COLO668 (cell line): ENCODE measurements around the gene SNX21.
A peak's percentile ranks its signal among the peaks of the same experiment; 100 is the strongest.
"Not testable (repeated sequence)": the region's sequence is repeated elsewhere in the genome, so short reads cannot be mapped to it uniquely, and the experiment has no call there.

Experiments used
- DNase-seq: peaks from one replicate; lab custom pipeline; 2025; ENCODE audit not compliant: unreplicated experiment; lab: John Stamatoyannopoulos, UW

The SNX21 gene

GRCh38 chr20:45822857-45823256 is 10.7 kb upstream of the SNX21 start:
- peak; percentile 88 for DNase-seq

GRCh38 chr20:45823949-45824835 is 9.4 kb upstream of the SNX21 start:
- DNase-seq = peak; percentile 86

GRCh38 chr20:45826381-45827019 is 7.1 kb upstream of the SNX21 start:
- no peak for DNase-seq

- DNase-seq = no peak
Measured at GRCh38 chr20:45827030-45827652, 6.5 kb upstream of the SNX21 start, which contains the start of gene TNNC2. Gene TNNC2 (minus strand): TSS chr20:45827312. CDS start chr20:45827248, 64 bp downstream.

- DNase-seq = no peak
Measured at GRCh38 chr20:45827712-45828111, 5.9 kb upstream of the SNX21 start.

GRCh38 chr20:45828589-45828988 is 5.0 kb upstream of the SNX21 start:
- no peak for DNase-seq

- DNase-seq = not testable (repeated sequence)
Measured at GRCh38 chr20:45829673-45830106, 3.9 kb upstream of the SNX21 start.

GRCh38 chr20:45832619-45833018 is 980 bp upstream of the SNX21 start:
- DNase-seq = no peak

- DNase-seq = peak; percentile 45
Measured at GRCh38 chr20:45833883-45834796, 541 bp downstream of the SNX21 start.

- DNase-seq = no peak
Measured at GRCh38 chr20:45834797-45835161, 1.2 kb downstream of the SNX21 start.

- DNase-seq = no peak
Measured at GRCh38 chr20:45835329-45835765, 1.7 kb downstream of the SNX21 start.

GRCh38 chr20:45835825-45836224 is 2.2 kb downstream of the SNX21 start:
- DNase-seq = no peak

GRCh38 chr20:45836841-45837240 is 3.2 kb downstream of the SNX21 start:
- no peak for DNase-seq

GRCh38 chr20:45840700-45841198 is 7.2 kb downstream of the SNX21 start:
- no peak for DNase-seq

GRCh38 chr20:45841407-45842129 is 8.0 kb downstream of the SNX21 start:
- no peak for DNase-seq

- DNase-seq = no peak
Measured at GRCh38 chr20:45842169-45842812, 8.7 kb downstream of the SNX21 start.

- DNase-seq = no peak
Measured at GRCh38 chr20:45843506-45843905, 9.9 kb downstream of the SNX21 start.

- DNase-seq = no peak
Measured at GRCh38 chr20:45845452-45845851, 11.9 kb downstream of the SNX21 start.

GRCh38 chr20:45848421-45848820 is 14.8 kb downstream of the SNX21 start:
- DNase-seq = no peak
